ENCODE measurements around the gene HDAC4.

The HDAC4 gene

DNA sequence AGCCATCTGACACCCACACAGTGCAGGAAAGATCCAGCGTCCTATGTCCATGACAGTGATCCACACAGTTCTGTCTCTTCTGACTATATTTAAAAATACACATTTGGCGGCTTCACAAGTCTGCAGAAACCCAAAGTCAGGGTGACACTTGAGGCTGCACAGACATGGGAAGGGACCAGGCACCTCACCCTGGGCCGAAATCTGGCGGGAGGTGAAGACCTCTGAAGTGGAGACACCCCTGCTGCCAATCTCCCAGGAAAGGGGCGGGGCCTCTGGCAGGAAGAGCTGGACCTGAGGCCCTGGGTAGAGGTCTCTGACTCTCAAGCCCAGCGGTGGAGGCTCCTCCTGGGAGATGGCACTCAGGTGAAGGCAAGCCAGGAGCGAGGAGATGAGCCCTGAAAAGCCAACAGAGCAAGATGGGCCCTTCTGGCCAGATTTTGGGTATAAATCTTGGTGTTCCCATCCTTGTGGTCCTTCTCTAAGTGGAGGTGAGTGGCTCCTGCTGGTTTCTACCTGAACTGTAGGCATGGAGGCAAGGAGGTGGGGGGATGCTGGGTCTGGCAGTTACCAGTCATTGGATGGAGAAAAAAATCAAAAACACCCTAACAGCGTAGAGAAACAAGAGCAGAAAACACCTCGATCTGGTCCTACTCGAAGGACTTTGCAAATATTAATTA is 248.4 kb downstream of the HDAC4 start:
- TF ChIP-seq JUND (IDR thresholded peaks at IDR 0.05; ENCODE audit: low read depth) = no peak

DNA sequence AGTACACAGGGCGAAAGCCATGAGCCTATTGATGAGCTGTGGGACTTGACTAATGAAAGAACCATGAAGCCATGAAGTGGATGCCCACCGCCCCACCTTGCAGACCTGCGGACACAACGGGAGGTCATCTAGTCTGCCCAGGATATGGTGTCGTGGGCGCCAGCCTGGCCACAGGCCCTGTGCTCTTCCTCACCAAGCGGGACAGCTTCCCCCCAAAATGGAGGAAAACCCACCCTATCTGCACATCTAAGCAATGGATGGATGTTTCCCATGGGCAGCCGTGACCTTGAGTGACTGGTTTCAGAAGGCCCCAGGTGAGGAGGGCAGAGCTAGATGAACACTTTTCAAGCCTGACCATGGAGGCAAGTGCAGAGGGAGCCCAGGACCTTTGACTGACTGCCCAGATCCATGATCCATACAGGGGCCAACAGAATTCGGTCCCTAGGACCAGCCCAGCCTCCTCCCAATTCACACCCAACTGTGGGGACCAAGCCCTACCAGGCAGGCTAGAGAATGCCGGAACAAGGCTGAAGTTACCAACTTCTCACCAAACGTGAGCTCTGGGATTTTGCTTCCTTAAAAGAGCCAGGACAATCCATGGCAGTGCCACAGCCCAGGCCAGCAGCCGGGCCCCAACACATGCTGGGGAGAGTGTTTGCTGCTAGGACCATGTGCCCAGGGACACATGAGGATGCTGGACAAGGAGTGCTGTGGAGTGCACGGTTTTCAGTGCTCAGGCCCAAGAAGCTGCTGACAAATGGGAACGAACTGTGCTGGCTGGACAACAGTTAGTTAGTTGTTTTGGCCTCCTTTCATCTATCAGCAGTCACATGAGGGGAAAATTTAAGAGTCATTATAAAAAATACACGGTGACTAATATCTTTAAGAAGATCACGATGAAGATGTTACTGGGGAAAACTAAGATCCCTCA is 249.4 kb downstream of the HDAC4 start:
- in situ Hi-C loops (cut with HindIII; ENCODE audit: low pct_unique_long_range_greater_than_20kb, low sequenced_read_pairs) = no loop called here
- TF ChIP-seq JUND (IDR thresholded peaks at IDR 0.05; ENCODE audit: low read depth) = no peak
- DNase-seq (ENCODE audit: low read depth in 1 of 2, low spot score in 1 of 2) = no peak

More for the DNA sequence above, 248.4 kb downstream of the HDAC4 start:
- in situ Hi-C loops (cut with HindIII; ENCODE audit: low pct_unique_long_range_greater_than_20kb, low sequenced_read_pairs) = no loop called here
- DNase-seq (ENCODE audit: low read depth in 1 of 2, low spot score in 1 of 2) = no peak

DNA sequence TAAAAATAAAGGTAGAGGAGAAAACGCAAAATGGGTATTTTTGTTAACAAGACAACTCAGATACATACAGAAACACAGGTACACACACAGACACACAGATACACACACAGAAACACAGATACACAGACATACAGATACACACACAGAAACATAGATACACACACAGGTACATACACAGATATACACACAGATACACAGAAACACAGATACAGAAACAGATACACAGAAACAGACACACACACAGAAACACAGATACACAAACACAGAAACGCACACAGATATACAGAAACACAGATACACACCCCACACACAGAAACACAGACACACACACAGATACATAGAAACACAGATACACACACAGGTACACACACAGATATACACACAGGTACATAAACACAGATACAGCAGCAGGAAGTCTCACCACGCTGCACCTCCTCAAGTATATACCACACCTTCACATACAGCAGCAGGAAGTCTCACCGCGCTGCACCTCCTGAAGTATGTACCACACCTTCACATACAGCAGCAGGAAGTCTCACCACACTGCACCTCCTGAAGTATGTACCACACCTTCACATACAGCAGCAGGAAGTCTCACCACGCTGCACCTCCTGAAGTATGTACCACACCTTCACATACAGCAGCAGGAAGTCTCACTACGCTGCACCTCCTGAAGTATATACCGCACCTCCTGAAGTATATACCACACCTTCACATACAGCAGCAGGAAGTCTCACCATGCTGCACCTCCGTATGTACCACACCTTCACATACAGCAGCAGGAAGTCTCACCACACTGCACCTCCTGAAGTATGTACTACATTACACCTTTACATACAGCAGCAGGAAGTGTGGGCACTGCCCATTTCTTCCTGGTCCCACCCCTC is 250.5 kb downstream of the HDAC4 start:
- DNase-seq (ENCODE audit: low read depth in 1 of 2, low spot score in 1 of 2) = no peak
- in situ Hi-C loops (cut with HindIII; ENCODE audit: low pct_unique_long_range_greater_than_20kb, low sequenced_read_pairs) = no loop called here
- TF ChIP-seq JUND (IDR thresholded peaks at IDR 0.05; ENCODE audit: low read depth) = no peak

DNA sequence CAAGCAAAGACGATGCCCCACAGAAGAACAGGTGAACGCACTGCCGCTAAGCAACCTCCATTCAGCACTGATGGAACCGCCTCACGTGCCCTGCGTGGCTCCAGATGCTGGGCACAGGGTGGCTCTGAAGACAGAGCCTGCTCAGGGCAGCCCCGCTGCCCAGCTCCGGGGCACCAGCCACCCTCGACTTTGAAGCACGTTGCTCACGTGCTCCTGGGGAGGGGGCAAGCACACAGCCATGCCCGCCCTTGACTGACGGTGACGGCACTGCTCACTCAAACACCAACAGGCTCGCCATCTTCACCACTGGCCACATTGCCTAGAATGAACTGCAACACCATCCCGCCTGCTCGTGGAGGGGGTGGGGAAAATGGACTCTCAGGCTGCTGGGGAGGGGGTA is 251.3 kb downstream of the HDAC4 start:
- no peak for DNase-seq (ENCODE audit: low read depth in 1 of 2, low spot score in 1 of 2)
- no peak for TF ChIP-seq JUND (IDR thresholded peaks at IDR 0.05; ENCODE audit: low read depth)
- in situ Hi-C loops (cut with HindIII; ENCODE audit: low pct_unique_long_range_greater_than_20kb, low sequenced_read_pairs) = no loop called here

DNA sequence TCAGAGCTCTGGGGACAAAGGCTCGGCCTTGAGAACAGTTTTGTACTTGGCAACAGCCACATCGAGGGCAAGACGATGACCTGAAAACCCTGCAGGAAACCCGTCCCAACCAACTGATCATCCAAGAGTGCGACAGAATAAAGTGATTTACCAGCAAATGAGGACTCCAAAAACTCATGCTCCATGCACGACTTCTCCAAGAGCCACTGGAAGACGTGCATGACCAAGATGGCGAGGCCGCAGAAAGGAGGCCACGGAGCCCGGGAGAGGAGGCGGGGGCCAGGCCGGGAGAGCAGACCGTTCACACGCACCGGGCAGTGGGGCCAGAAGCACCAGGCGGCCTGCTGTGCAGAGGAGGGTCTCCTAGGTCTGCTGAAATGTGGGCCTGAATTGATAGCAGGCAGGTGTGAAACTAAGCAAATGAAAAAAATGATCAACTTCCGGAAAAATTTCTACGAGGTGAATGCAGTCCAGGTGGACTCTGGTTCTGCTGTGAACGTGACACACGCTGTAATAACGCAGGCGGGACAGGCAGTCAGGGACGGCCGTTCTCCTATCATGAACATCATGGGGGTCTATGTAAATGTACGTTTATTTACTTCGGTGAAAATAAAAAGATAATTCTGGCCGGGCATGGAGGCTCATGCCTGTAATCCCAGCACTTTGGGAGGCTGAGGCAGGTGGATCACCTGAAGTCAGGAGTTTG is 252.2 kb downstream of the HDAC4 start:
- DNase-seq (ENCODE audit: low read depth in 1 of 2, low spot score in 1 of 2) = no peak
- in situ Hi-C loops (cut with HindIII; ENCODE audit: low pct_unique_long_range_greater_than_20kb, low sequenced_read_pairs) = no loop called here
- TF ChIP-seq JUND (IDR thresholded peaks at IDR 0.05; ENCODE audit: low read depth) = no peak

DNA sequence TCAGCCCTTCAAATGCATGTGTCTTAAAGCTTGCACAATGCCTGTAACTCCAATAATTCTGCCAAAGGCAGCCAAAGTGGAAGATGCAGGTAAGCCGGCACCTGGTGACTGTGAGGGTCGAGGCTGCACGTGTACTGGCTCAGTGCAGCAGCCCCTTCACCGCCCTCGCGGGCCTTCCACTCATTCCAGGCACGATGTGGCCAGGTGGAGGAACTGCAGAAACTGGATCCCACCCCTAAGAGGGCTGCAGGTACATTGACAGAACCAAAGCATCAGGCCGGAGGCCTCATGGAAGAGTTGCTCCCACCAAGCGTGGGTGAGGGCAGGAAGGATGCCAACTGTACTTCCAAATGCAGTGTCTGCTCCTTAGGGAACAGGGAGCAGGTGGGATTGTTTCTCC is 253.4 kb downstream of the HDAC4 start:
- no peak for TF ChIP-seq JUND (IDR thresholded peaks at IDR 0.05; ENCODE audit: low read depth)
- in situ Hi-C loops (cut with HindIII; ENCODE audit: low pct_unique_long_range_greater_than_20kb, low sequenced_read_pairs) = no loop called here
- DNase-seq (ENCODE audit: low read depth in 1 of 2, low spot score in 1 of 2) = no peak

DNA sequence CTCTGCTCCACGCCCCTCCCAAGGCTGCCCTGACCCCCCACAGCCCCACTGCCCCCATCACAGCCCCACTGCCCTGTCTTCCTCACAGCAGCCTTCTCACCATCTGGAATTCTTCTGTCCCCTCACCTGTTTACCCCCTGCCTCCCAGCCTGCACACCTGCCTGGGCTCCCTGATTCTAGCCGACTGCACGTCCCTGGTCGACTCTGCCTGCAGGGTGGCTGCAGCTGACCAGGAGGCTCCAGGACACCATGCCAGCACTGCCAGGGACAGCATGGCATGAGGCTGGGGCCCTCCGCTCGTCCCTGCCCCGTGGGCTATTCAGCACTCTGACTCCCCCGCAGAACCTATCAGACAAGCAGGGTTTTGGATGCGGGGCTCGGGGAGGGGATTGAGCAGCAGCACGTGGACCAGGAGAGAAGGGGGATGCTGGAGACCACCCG is 254.1 kb downstream of the HDAC4 start:
- no peak for TF ChIP-seq JUND (IDR thresholded peaks at IDR 0.05; ENCODE audit: low read depth)
- DNase-seq (ENCODE audit: low read depth in 1 of 2, low spot score in 1 of 2) = no peak
- in situ Hi-C loops (cut with HindIII; ENCODE audit: low pct_unique_long_range_greater_than_20kb, low sequenced_read_pairs) = no loop called here

DNA sequence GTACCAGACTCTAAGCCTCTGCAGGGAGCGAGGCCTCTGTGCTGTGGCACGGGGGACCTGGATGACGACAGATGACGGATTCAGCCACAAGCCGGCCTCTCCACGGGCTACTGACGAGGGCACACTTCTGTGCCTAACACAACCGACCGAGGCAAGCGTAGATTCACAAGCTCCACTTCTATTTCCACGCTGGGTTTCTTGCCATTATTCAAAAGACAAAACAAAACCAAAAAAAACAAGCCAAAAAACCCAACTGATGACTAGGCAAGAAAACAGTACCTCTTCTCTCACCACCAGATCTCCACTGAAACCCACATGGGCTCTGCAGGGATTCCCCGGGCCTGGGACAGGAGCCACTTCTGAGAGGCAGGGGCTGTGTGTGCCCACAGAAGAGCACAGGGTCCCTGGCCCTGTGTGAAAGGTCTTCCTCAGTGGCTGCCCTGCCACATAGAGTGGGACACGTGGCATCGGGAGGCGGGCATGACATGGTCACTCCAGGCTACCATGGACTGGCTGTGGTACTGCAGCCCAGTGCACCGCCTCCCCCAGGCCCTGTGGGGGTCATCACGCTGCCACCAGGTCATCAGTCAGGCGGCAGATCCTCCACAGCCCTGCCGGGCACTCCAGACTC is 254.7 kb downstream of the HDAC4 start:
- no peak for DNase-seq (ENCODE audit: low read depth in 1 of 2, low spot score in 1 of 2)
- in situ Hi-C loops (cut with HindIII; ENCODE audit: low pct_unique_long_range_greater_than_20kb, low sequenced_read_pairs) = no loop called here
- TF ChIP-seq JUND (IDR thresholded peaks at IDR 0.05; ENCODE audit: low read depth) = no peak

DNA sequence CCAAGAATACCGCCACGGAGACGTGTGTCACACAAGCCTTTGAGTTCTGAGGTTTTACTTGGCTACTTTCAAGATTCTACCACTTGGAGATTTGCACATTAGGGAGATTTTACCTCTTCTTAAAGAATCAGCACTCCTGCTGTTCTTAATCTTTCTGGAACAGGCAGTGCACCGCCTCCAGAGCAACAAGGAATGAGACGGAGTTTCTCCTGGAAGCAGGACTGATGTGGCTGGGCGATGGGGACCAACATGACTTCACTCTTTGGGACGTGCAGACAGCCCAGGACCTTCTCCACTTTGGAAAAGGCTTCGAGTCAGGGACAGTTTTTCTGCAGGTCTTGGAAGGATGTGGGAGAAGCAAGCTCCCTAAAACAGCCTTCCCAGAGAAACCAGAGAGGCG is 255.2 kb downstream of the HDAC4 start:
- TF ChIP-seq JUND (IDR thresholded peaks at IDR 0.05; ENCODE audit: low read depth) = no peak
- no peak for DNase-seq (ENCODE audit: low read depth in 1 of 2, low spot score in 1 of 2)
- in situ Hi-C loops (cut with HindIII; ENCODE audit: low pct_unique_long_range_greater_than_20kb, low sequenced_read_pairs) = no loop called here

DNA sequence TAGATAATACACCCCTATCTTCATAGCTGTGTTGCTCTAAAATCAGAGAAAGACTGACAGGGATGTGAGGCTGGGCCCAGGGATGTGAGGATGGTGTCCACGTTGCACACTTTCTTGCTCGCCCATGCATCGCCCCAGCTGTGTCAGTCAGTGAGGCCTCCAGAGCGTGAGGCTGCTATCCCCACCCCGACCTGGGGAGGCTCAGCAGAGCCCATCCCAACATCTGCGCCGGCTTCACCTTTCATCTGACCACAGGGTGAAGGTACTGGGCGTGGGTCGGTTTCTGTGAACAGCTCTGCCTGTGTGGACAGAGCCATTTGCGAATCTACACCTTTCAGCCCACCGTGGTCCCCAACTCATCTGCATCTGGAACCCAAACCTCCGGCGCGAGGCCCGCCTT is 255.7 kb downstream of the HDAC4 start:
- no peak for DNase-seq (ENCODE audit: low read depth in 1 of 2, low spot score in 1 of 2)
- TF ChIP-seq JUND (IDR thresholded peaks at IDR 0.05; ENCODE audit: low read depth) = no peak
- in situ Hi-C loops (cut with HindIII; ENCODE audit: low pct_unique_long_range_greater_than_20kb, low sequenced_read_pairs) = no loop called here

DNA sequence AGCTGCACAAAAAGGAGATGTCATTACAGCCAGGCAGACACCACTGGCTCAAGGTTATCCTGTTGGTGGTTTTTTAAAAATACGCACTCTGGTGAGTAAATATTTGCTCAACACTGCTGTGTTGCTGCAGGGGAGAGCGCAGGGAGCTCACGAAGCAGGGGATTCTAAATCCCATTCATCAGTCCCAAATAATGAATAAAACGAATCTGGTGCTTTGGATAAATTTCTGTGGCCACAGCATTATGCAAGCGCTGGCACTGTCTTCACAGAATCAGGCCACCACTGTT is 256.2 kb downstream of the HDAC4 start:
- TF ChIP-seq JUND (IDR thresholded peaks at IDR 0.05; ENCODE audit: low read depth) = no peak
- in situ Hi-C loops (cut with HindIII; ENCODE audit: low pct_unique_long_range_greater_than_20kb, low sequenced_read_pairs) = no loop called here
- peak in 1 of 2 experiments; percentile 22 for DNase-seq (ENCODE audit: low read depth in 1 of 2, low spot score in 1 of 2)
